ENCODE measurements around the gene PCED1A.
A peak's percentile ranks its signal among the peaks of the same experiment; 100 is the strongest.

The PCED1A gene, protein sequence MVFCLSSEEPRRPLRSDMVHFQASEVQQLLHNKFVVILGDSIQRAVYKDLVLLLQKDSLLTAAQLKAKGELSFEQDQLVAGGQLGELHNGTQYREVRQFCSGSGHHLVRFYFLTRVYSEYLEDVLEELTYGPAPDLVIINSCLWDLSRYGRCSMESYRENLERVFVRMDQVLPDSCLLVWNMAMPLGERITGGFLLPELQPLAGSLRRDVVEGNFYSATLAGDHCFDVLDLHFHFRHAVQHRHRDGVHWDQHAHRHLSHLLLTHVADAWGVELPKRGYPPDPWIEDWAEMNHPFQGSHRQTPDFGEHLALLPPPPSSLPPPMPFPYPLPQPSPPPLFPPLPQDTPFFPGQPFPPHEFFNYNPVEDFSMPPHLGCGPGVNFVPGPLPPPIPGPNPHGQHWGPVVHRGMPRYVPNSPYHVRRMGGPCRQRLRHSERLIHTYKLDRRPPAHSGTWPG

DNA sequence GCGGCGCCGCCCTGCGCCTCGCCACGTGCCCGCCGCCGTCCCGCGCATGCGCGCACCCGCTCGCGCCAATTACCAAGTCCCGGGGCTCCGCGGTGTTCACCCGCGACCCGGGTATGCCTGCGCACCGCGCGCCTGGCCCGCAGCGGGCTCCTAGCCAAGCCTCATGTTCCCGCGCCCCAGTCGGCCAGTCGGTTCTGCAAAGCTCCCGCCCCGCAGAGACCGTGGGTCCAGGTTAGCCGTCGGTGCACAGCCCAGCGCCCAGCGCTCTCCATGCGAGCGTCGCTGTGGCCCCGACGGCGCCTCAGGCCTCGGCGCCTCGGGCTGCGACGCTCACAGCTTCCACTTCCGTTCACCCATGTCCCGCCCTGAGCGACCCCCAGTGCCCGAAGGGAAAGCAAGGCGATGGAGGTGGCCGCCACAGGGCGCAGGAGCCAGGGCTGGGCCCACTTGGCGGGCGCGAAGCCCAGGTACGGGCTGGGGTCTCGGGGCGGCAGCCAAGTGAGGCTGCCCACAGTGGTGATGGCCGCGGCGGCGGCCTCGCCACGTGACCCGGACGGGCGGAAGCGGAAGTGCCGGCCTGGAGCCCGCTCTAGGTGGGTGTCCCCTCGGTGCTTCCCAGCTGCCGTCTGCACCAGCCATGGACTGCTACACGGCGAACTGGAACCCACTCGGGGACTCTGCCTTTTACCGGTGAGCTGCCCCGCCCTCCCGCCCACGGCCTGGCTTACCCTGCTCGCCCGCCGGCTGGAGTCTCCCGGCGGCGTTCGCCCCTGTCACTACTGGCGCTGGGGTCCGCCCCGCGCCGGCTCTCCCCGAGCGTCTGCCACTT, at the start of gene PCED1A, which contains the start of gene VPS16:
Gene PCED1A (minus strand): TSS at position 518 of the 829 bp plus-strand sequence. CDS start 743 bp downstream, outside the sequence.
Gene VPS16 (plus strand): TSS at position 608 of the 829 bp plus-strand sequence. CDS start 30 bp downstream, at position 638.
- DNase-seq: peak; percentile 89

DNA sequence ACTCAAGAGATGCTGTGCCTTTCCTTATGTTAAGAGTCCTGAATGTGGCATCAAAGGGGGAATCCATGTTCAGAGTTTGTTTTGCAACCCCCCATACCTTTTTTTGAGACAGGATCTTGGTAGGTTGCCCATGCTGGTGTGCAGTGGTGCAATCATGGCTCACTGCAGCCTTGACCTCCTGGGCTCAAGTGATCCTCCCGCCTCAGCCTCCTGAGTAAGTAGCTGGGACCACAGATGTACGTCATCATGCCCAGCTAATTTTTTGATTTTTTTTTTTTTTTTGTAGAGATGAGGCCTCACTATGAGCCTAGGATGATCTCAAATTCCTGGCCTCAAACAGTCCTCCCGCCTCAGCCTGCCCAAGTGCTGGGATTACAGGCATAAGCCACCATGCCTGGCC, 49.3 kb upstream of the PCED1A start:
- no peak for DNase-seq

DNA sequence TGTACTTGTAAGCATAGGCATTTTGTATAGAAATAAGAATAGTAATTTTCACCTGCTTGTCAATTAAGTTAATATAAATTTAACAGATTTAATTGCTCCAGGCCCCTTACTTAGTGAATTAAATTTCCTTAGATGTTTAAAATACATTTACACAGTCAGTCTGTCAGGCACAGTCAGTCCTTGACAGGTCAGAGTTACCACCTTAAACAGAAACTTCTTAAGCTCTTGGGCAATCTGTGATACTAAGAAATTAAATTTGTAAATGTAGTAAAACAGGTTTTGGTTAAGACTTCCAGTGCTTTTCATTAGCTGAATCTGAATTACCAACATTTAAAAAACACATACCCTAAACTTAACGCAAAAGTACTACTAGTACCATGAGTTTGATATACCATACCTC, 48.8 kb upstream of the PCED1A start:
- DNase-seq: no peak

DNA sequence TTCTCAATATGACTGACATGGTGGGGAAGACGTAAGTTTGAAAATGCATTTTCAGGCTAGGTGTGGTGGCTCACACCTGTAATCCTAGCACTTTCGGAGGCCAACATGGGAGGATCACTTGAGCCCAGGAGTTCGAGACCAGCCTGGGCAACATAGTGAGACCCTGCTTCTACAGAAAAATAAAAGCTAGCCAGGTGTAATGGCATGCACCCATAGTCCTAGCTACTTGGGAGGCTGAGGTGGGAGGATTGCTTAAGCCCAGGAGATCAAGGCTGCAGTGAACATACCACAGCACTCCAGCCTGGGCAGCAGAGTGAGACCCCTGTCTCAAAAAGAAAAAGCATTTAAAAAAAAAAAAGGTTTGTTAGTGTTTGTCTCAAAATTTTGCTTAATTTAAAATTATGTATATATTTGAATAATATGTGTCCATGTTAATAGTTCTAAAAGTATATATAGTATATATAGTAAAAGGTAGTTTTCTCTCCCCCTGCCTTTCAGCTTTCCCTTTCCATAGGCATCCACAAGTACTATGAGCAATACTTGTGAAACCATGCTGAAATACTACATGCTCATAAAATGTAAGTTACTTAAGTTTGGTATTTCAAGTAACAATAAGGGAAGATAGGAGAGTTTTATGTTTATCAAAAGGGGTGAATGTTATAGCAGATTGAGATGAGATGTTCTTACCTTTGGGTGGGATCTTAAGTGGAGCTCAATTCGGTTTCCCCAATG, 47.9 kb upstream of the PCED1A start:
- DNase-seq: no peak

DNA sequence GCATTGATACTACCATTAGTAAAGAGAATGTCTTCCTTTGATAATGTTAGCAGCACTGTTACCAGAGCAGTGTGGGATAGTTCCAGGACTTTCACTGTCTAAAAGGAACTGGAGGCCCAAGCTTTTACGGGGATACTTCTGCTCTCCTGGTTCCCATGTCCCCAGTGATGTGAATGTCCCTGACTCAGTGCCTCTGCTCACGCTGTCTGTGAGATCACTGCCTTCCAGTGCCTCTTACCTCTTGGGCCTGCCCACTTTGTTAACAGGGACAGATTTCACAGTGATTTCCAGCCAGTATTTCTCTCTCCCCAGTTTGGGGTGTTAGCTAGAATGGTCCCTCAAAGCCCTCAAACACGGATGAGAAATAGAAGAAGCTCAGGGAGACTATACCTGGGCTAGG, 47.3 kb upstream of the PCED1A start:
- no peak for DNase-seq

DNA sequence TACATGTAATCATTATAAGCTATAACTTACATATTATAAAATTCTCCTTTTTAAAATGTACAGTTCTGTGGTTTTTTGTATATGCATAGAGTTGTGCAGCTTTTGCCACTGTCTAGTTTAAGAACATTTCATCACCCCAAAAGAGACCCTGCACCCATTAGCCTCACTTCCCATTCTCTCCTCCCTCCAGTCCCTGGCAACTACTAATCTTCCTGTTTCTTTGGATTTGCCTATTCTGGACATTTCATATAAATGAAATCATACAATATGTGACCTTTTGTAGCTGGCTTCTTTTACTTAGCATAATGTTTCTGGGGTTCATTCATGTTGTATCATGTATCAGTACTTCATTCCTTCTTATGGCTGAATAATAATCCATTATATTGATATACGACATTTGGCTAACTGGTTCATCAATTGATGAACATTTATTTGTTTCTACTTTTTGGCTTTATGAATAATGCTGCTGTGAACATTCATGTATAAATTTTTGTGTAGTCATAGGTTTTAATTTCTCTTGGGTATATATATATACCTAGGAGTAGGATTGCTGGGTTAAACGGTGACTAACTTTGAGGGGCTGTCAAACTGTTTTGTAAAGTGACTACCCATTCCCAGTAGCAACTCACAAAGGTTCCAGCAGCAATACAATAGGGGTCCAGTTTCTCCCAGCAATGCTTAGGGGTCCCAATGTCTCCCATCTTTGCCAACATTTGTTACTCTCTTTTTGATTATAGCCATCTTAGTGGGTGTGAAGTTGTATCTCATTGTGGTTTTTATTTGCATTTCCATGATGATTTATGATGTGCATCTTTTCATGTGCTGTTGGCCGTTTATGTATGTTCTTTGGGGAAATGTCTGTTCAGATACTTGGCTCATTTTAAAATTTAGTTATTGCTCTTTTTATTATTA, 43.5 kb upstream of the PCED1A start:
- no peak for DNase-seq

DNA sequence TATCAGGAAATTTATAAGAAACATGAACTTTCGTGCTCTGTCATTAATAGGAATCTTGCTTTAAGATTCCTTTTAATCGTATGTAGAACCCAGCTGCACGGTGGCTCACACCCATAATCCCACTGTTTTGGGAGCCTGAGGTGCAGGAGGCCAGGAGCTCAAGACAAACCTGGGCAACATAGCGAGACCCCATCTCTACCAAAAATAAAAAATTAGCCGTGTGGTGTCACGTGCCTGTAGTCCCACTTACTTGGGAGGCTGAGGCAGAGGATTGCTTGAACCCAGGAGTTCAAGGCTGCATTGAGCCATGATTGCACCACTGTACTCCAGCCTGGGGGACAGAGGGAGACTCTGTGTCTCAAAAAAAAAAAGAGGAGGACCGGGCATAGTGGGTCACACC, 40.2 kb upstream of the PCED1A start:
- DNase-seq: no peak

DNA sequence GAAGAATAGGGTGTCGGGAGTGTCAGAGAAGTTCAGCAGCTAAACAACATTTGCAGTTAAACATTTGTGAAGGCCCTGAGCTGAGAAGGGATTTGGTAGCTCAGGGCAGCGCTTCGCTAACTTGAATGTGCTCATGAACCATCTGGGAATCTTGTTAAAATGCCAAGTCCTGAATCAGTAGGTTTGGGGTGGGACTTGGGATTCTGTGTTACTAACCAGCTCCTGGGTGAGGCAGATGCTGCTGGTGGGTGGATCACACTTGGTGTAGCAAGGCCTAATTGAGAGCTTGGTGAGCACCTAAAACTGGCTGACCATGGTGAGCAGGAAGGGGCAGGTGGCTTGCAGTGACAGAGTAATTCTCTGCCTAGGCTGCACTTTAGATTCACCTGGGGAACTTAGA, 38.7 kb upstream of the PCED1A start:
- no peak for DNase-seq

DNA sequence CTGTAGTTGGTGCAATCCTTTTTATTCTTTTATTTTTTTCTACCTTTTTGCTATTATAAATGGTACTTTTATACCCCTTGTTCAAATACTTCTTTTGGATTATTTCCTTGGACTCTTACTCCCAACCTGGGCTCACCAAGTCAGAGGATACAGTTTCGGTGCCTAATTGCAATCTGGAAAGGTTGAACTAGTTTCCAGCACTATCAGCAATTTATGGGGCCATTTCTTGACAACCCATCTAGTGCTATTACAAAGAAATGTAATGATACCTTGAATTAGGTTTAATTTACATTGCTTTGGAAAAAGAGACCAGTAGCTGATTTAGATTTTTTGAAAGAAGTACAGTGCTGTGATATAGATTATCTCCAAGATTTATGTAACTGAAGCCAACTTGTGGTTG, 38.1 kb upstream of the PCED1A start:
- no peak for DNase-seq

DNA sequence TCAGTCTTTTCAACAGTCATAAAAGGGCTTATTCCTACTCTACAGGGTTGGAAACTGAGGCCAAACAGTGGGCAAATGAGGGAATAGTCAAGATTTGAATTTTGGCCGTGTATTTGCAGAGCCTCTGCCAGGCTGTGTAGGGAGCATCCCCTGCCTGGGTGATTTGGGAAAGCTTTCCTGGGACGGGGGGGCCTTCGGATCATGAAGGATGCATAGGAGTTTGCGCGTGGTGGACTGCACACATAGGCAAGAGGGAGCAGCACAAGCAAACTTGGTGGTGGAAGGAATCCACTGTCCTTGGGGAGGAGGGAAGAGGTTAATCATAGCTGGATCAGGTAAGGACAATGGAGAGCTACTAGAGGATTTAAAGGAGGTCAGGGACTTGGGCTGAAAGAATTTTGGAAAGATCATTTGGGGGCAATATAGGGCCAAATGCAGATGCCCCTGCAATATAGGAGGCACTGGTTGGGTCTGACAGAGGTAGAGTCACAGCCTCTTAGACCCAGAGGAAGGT, 35.3 kb upstream of the PCED1A start:
- DNase-seq: no peak

DNA sequence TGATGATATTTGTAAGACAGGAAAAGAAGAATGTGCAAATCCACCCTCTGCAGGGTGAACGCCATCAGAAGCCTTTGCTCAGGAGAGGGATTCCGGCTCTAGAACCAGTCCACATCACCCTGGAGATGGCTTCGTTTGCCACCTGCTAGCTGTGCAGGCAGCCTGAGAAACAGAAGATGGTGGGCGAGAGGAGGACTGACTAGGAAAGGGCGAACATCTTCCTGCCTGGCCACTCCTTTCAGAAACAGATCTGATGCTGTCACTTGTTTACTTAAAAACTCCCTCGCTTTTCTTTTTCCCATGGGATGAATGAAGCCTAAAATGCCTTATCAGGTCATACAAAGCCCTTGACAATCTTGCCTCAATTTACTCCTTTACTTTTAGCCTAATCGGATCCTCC, 34.0 kb upstream of the PCED1A start:
- peak; percentile 9 for DNase-seq

DNA sequence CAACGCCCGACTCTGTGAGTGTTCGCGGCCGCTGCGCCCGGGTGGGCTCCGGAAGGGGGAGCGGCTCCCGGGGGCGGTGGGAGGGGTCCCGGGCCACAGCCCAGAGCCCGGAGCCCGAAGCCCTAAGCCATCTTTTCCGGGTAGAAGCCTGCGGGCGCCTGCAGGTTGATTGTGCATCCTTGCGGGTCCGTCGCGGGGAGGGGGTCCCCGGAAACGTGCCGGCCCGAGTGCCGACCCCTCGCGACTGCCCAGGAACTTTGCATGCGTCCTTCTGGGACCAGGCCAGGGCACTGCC, 33.2 kb upstream of the PCED1A start:
- peak; percentile 67 for DNase-seq

DNA sequence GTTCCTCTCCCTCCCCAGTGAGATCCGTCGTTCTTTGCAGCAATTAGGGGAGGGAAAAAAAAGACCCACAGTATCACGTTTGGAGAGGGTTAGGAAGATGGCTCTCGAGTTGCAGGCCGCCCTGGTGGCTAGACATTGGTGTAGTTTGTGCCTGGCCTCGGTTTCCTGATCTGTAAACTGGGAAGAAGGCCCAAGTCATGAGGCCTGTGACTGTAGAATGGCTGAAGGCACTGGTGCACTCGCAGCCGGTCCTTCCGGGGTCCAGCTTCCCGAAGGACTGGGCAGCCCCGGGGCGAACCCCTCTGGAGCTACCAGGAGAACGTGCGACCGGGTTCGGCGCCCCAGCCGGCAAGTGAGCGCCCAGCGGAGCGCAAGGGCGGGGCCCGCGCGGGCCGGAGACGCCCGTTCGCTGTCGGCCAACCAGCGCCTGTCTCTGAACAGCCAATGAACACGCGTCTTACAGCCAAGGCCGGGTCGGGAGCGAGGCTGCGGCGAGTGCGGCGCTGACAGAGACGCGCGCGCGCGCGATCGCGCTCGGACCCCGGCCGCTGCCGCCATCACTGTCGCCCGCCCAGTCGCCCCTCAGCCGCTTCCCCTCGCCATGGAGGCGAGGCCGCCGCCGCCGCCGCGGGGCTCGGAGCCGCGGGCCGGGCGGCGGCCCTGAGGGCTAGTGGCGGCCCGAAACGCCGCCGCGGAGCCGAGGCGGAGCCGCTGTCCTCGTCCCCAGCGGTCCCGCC, 32.7 kb upstream of the PCED1A start, which contains the start of gene PTPRA:
Gene PTPRA (plus strand): TSS at position 472 of the 737 bp plus-strand sequence. CDS start 90,797 bp downstream, outside the sequence.
- DNase-seq: peak; percentile 93

DNA sequence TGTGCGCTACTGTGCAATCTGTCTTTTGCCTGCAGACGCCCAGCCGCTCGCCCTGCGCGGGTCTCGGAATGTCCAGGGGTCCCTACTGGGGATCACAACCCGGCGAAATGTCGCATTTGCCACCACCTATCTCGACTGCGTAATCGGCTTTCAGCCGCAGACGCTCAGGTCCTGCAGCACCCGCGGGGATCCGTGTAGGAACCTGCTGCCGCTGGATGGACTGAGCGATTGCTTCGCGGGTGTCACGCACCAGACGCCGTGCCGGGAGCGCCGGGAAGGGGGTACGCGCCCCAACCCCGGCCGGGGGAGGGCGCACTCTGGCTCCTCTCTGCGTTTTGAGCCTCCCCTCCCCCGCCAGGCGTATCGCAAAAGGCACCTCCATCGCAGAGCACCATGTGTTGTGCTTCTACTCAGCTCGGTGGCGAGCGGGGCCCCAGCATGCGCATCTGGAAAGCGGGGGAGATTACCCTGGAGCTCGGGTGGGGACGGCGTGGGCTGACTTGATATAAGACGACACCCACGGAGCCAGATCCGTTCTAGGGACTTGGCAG, 32.1 kb upstream of the PCED1A start:
- peak; percentile 75 for DNase-seq

DNA sequence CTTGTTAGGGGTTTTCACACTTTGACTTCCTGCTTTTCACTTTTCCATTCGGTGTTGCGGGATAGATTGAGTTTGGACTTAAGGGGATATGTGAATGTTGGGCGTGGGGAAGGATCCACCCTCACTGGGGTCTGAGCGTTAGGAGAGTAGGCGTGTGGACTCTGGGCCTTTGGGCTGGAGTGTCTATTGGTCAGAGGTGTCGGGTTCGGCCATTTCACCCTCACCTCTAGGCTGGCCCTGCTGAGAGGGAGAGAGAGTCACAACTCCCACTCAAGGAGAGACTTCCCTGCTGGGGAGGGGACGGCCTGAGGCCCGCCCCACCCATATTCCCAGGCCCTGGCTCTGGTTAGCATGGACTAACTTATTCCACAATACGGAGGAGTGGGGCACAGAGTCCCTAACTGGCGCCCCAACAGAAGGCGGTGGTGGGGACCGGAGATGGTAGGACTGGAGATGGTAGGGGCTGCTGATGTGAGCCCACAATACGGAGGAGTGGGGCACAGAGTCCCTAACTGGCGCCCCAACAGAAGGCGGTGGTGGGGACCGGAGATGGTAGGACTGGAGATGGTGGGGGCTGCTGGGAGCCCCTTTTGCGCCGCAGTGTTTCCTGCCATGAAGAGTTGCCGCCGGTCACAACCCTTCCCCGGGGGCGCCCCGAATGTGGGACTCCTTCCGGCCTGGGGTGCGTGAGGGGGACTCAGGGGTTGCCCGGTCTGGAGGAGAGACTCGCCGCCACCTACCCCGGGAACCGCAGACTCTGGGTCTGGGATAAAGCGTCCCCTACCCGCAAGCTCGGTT, 31.4 kb upstream of the PCED1A start:
- no peak for DNase-seq

DNA sequence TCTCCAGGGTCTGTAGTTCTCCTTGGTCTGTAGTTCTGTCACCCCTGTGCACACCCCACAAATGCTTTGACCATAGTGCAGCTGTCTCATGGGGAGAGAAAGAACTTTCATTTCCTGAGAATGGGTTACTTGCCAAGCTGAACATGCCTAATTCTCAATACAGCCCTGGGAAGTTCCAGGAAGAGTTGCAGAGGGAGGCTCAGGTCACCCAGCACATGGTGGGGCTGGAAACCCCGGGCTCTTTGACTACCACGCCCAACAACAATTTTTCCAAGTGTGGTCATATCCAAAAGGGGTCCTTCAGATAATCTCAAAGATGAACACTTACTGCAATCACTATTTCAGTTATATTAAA, 30.6 kb upstream of the PCED1A start:
- no peak for DNase-seq

DNA sequence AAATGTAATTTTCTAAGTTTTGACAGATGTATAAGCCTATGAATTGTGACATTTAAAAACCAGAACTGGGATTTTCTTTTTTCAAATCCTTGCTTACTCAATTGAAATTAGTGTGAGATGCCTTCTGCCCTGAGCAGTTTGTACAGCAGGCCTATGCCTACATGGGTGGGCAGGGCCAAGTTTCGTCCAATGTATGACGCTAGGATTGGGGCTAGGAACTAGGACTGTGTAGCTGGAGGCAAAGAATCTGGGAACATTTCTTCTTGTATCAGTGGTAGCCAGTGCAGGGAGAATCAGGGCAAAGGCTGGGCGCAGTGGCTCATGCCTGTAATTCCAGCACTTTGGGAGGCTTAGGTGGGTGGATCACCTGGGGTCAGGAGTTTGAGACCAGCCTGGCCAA, 28.9 kb upstream of the PCED1A start:
- DNase-seq: no peak

DNA sequence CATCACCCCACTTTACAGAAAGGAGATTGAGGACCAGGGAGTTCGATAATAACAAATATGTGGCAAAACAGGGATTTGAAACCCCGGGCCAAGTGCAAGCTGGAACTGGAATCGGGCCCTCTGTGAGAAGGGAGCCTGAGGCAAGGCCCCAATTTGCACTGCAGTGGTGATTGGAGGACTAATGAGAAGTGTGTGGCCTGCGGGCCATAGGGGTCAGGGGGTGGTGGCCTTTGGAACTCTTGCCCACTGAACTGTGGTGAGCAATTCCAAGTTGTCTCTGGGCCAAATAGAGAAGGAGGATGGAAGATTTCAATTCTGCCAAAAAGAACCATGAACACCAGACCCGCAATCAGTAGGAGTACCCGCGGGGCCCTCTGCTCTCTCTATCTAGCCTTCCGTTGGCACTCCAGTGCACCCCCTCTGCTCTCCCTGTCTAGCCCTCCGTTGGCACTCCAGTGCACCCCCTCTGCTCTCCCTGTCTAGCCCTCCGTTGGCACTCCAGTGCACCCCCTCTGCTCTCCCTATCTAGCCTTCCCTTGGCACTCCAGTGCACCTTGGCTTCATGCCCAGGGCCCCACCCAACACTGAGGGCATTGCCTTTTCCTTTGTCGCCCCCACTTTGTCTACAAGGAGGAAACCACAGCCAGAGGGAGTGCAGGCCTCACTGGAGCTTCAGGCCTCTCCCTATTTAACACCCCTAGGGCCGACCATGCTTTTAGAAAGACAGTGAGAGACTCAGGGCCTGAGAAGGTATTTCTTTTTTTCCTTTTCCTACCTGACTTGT, 26.8 kb upstream of the PCED1A start:
- DNase-seq: no peak

DNA sequence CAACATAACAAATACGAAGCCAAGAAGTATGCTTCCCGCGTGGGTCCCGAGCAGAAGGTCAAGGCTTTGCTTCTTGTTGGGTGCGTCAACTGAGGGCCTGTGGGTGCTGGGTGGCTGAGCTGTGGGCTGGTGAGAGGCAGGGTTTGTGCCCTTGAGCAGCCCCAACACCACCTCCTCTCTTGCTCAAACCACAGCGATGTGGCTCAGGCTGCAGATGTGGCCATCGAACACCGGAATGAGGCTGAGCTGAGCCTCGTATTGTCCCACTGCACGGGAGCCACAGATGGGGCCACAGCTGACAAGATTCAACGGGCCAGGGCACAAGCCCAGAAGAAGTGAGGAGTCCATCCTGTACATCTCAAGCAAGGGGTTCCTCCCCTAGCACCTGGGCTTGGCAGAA, 25.8 kb upstream of the PCED1A start:
- DNase-seq: peak; percentile 20

Measured in CD4-positive, alpha-beta T cell treated with Interleukin-17A for 1 hour (primary cell).